ENCODE measurements around the gene LDB2. TPM values are rescaled to one million over a fixed set of nuclear protein-coding genes. Genes with fewer than 3 reads are reported as not detected.

The LDB2 gene
- polyA plus RNA-seq, 2 of the 4 experiments (the other 2 are of a cell fraction), result not detected

- TF ChIP-seq RARB (CRISPR knock-in tag; IDR thresholded peaks at IDR 0.05) (no peak), POLR2AphosphoS2 (conservative IDR thresholded peaks at IDR 0.05; ENCODE audit: low read length) (no peak), RNF2 (IDR thresholded peaks at IDR 0.05; ENCODE audit: borderline replicate concordance, low read depth) (no peak), MYC (IDR thresholded peaks at IDR 0.05; ENCODE audit: borderline replicate concordance, low read length) (no peak), ZNF302 (CRISPR knock-in tag; IDR thresholded peaks at IDR 0.05) (no peak)
- TF ChIP-seq, protein P1, sequence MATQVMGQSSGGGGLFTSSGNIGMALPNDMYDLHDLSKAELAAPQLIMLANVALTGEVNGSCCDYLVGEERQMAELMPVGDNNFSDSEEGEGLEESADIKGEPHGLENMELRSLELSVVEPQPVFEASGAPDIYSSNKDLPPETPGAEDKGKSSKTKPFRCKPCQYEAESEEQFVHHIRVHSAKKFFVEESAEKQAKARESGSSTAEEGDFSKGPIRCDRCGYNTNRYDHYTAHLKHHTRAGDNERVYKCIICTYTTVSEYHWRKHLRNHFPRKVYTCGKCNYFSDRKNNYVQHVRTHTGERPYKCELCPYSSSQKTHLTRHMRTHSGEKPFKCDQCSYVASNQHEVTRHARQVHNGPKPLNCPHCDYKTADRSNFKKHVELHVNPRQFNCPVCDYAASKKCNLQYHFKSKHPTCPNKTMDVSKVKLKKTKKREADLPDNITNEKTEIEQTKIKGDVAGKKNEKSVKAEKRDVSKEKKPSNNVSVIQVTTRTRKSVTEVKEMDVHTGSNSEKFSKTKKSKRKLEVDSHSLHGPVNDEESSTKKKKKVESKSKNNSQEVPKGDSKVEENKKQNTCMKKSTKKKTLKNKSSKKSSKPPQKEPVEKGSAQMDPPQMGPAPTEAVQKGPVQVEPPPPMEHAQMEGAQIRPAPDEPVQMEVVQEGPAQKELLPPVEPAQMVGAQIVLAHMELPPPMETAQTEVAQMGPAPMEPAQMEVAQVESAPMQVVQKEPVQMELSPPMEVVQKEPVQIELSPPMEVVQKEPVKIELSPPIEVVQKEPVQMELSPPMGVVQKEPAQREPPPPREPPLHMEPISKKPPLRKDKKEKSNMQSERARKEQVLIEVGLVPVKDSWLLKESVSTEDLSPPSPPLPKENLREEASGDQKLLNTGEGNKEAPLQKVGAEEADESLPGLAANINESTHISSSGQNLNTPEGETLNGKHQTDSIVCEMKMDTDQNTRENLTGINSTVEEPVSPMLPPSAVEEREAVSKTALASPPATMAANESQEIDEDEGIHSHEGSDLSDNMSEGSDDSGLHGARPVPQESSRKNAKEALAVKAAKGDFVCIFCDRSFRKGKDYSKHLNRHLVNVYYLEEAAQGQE (IDR thresholded peaks at IDR 0.05), result no peak
Measured at GRCh38 chr4:16607241-16608066, 291.0 kb downstream of the LDB2 start (continued).

DNA sequence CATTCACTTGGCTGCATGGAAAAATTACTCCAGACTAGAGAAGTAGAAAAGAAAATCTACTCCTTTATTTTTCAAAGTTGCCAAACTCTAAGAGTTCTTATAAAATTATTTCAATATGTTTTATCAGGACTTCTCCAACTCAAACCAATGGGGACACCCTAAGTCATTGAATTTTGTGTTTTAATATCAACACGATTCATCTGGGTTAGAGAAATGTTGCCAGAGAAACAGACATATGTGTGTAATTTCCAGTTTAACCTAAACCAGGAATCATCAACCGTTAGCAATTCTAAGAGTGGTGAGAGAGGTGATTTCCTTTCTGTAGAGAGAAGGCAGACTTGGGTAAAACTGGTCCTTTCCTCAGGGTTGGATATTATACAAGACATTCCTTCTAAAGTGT lies 291.8 kb downstream of the LDB2 start:
- no peak for TF ChIP-seq EHMT2 (IDR thresholded peaks at IDR 0.05; ENCODE audit: low read depth)
- TF ChIP-seq NPAS2 (CRISPR knock-in tag; IDR thresholded peaks at IDR 0.05; ENCODE audit: borderline replicate concordance), result no peak
- TF ChIP-seq ZC3H11A (IDR thresholded peaks at IDR 0.05), result no peak
- no peak for TF ChIP-seq GATA3 (IDR thresholded peaks at IDR 0.05; ENCODE audit: borderline replicate concordance)
- TF ChIP-seq ESRRA (IDR thresholded peaks at IDR 0.05; ENCODE audit: borderline replicate concordance, low read length), result no peak
- TF ChIP-seq CEBPB (IDR thresholded peaks at IDR 0.05), result no peak
- TF ChIP-seq, protein P2, sequence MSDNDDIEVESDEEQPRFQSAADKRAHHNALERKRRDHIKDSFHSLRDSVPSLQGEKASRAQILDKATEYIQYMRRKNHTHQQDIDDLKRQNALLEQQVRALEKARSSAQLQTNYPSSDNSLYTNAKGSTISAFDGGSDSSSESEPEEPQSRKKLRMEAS (IDR thresholded peaks at IDR 0.05), result no peak
- TF ChIP-seq, protein P3, sequence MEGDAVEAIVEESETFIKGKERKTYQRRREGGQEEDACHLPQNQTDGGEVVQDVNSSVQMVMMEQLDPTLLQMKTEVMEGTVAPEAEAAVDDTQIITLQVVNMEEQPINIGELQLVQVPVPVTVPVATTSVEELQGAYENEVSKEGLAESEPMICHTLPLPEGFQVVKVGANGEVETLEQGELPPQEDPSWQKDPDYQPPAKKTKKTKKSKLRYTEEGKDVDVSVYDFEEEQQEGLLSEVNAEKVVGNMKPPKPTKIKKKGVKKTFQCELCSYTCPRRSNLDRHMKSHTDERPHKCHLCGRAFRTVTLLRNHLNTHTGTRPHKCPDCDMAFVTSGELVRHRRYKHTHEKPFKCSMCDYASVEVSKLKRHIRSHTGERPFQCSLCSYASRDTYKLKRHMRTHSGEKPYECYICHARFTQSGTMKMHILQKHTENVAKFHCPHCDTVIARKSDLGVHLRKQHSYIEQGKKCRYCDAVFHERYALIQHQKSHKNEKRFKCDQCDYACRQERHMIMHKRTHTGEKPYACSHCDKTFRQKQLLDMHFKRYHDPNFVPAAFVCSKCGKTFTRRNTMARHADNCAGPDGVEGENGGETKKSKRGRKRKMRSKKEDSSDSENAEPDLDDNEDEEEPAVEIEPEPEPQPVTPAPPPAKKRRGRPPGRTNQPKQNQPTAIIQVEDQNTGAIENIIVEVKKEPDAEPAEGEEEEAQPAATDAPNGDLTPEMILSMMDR (IDR thresholded peaks at IDR 0.05), result no peak
- TF ChIP-seq, protein P1 (IDR thresholded peaks at IDR 0.05), result no peak
- no peaks in the 10 kb centered on the region for H3K4me1 ChIP-seq
- FAIRE-seq (no peak), DNase-seq (ENCODE audit: low read depth in 1 of 2, low spot score in 1 of 2) (no peak), ATAC-seq (no peak)
- no peak overlapping the region for H3K4me3 ChIP-seq
- H3K4me2 ChIP-seq, result no peak overlapping the region
- H3K9me3 ChIP-seq, result no peaks in the 10 kb centered on the region
- CTCF ChIA-PET, result no interaction called here
- POLR2A ChIA-PET, result no interaction called here
- H3K27ac ChIP-seq, result no peak overlapping the region
- WGBS (ENCODE audit: missing lambda C conversion rate), result 2% methylated on average over 2 of the region's 2 CpGs

Measured in A549 (cell line).